ENCODE results near the gene CCDC107.
"Not testable (repeated sequence)": the region's sequence is repeated elsewhere in the genome, so short reads cannot be mapped to it uniquely, and the experiment has no call there.

CCDC107 gene

DNA sequence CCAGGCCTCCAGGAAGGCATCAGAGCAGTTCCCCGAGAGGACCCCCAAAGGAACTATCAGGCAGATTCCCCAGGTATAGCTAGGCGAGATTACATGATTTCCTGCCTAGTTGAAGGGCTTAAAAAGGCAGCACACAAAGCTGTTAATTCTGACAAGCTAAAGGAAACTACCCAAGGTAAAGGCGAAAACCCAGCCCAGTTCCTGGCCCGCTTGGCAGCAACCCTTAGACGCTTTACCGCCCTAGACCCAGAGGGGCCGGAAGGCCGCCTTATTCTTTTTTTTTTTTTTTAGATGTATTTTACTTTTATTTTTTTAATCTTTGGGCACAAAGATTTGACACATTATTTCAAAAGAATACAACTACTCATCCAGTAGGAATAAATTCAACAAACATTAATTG is 19.3 kb upstream of the CCDC107 start:
- not testable (repeated sequence) for DNase-seq

DNA sequence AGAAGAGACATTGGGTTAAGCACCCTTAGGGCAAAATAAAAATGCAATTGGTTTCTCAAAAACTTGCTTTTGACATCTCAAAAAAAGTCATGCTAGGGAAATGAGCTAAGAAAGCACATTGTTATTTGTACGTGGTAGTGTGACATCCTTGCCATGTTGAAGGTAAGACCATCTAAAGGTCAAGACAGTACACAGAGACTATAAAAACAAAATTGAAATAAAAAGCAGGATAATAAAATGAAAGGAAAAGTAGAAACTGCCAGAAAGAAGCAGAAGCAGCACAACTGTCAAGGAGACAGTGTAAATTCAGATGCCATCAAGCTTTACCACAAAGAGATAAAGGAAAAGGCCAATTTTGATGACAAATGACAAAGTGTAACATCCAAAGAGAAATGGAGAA is 18.9 kb upstream of the CCDC107 start:
- DNase-seq = not testable (repeated sequence)

DNA sequence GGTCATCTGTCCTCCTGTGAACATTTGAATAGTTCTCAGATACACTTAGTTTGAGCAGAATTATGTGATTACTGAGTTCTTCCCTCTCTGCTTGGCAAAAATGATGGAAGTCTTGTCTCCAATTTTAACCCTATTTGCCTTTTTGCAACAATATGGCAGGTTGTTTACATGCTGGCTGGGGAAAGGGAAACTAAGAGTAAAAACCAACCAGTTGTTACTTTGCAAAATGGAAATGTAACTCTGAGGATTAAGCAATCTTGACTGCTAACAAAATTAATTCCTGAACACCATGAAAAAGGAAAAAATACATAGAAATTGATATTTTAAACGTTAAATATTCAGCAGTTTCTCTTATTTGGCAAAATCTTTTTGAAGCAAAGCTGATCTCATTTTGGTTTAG is 18.5 kb upstream of the CCDC107 start:
- no peak for DNase-seq

DNA sequence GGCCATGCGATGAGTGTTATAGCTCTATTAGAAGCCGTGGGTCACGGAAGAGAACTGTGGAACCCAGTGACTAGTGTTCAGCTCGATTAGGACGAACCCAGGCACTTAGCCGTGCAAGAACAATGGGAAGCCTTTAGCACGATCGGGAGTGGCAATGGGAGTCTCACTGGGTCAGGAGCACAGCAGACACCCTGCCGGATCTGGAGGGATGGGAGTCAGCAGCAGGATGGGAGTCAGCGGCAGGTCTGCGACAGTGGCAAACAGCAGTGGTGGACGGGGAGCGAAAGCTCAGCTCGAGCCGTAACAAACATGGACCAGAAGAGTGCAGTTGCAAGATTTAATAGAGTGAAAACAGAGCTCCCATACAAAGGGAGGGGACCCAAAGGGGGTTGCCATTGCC is 17.7 kb upstream of the CCDC107 start:
- not testable (repeated sequence) for DNase-seq

DNA sequence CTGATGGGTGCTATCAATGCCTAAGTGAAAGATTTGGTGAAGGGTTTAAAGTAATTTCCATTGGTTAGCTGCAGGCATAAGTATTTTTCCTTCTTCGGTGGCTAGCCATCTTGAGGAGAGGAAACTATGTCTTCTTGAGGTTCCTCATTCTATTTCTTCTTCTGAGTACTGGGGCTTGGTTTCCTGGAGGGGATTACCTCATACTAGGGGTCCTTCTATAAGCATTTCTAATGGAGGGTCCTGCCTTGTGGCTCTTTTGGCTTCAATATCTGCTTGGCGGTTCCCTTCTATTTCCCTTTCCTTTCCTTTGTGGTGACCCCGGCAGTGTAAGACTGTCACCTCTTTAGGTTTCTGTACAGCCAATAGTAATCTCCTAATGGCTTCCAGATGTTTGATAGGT is 16.6 kb upstream of the CCDC107 start:
- not testable (repeated sequence) for DNase-seq

DNA sequence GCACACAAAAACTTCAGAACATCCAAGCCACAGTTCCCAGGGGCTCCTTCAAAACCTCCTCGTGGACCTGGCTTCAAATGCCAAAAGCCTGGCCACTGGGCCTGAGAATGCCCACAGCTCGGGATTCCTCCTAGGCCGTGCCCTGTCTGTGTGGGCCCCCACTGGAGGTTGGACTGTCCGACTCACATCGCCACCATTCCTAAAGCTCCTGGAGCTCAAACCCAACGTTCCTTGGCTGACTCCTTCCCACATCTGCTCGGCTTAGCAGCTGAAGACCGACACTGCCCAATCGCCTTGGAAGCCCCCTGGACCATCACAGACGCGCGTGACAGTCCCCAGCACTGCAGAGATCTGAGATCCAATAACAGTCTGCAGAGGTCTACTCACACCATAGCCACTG is 15.0 kb upstream of the CCDC107 start:
- DNase-seq = no peak

DNA sequence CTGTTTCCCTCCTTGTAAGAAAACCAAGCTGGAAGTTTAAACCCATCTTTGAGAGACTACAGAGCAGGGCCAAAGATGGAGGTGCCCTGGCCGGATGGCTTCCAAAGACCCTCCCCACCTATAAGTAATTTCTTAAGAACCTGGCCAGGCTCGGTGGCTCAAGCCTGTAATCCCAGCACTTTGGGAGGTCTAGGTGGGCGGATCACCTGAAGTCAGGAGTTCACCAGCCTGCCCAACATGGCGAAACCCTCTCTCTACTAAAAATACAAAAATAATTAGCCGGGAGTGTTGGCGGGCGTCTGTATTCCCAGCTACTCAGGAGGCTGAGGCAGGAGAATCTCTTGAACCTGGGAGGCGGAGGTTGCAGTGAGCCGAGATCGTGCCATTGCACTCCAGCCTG is 12.4 kb upstream of the CCDC107 start:
- DNase-seq = not testable (repeated sequence)

DNA sequence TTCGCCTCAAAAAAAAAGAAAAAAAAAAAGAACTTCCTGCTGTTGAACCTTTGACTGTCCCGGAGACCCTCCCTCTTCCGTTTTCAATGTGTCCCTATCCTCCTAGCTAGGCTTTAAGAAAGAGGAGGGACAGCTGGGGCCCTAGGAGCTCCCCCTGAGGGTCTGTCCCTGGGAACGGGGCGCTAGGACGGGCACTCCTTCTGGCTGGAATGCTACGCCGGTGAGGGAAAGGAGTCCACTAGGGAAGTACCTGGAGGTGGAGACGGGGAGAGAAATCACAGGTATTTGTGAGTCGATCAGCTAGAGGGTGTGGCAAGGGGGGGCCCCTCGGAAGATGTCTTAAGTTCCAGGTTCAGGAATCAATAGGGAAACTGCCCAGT is 11.9 kb upstream of the CCDC107 start:
- DNase-seq = no peak

DNA sequence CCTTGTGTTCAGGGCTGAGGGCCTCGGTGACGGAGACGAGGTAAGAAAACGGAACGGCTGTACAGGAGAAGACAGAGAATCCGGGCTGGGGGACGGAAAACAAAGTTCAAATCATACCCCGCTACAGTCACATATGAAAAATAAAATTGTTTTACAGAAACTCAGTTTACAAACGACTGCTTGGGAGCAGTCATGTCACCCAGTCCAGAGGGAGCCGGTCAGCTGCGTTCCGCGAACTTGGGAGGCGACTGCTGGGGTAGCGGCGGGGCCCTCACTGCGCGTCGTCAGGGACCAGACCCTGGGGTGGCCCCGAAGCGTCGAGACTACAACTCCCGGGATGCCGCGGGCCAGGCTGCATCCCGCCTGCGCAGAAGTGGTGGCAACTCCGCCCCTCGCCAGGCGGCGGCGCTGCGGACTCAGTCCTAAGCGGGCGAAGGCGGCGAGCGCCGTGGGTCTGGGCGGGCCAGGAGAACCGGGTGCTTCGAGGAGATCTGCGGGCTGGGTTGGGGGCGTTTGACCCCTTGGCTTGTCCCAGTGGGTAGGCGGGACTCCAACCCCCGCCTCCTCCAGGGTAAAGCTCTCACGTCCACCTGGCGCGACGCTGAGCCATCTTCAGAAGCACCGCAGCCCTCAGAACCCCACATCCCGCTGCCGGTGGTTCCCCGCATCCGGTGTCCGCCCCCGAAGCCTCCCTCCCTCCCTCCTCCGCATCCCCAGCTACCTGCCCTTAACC is 11.4 kb upstream of the CCDC107 start:
- peak; percentile 25 for DNase-seq

DNA sequence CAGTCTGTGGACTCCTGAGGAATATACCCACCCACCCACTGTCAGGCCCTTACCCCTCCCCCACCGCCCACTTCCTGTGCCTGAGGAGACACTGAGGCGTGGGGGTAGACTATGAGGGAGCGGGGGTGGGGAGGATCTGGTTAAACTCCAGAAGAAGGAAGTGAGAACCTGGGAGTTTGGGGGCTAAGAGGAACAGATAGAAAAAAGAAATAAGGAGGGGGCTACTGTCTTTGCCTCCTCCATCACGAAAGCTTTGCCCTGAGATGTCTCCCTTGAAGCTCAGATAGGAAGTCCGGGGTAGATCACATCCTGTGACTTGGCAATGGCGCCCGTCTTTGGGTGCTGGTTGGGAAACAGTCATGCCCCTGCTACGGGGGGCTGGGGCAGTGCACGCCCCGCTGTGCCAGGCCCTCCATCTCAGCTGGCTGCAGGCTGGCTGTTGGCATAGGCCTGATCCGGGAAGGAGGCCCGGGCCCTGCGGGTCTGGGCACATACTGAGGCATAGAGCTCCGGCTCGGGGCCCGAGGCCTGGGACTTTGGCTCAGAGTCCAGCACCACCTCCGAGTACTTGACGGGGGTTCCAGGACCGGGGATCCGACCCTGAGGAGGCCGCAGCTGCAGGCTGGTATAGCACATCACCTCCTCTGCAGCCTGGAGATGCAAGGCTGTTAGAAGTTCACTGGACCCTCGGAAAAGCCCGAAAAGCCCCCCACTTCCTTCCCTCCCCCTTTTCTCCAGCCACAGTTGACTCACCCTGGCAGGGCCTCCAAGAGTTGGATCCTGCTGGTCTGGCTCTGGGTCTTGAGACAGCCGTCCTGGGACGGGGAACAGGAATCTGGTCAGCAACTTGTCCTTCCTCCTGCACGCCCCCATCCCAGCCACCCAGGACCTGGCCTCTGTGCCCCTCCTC is 8.4 kb upstream of the CCDC107 start:
- no peak for DNase-seq

DNA sequence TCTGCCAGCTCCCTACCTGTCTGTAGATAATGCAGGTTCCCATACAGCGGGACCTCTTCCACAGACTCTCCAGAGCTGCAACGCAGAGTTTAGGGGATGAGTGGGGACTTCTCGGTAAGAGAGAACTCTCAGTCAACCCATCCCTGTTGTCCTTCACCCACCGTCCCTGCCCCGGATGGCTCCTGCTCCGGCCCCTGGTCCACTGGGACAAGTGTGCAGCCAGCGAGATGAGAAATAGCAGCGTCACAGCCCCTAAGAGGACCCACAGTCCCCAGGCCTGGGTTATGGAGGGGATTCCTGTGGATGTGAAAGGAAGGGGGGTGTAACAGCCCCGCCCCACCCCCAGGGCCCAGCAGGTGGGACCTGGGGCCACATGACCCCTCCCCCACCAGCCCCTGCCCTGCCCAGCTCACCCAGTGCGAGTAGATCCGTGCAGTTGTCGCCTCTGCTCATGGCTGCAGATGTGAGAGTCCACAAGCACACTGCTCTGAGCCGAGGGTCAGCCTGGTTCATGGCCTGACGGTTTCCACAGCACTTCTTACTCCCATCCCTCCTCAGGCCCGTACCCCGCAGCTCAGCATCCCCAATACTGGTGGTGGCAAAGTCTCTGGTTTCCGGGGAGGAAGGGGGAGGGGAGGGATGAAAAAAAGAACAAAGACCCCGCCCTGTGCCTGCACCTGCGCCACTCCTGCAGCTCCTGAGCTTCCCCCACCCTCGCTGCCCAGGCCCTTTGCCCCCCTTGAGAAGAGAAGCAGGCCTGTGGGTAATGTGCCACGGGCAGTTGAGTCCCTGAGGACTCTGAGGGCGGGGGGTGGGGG is 7.5 kb upstream of the CCDC107 start, which contains the start of gene SIT1:
TSS of gene SIT1 (minus strand) at position 591 of the 818 bp plus-strand sequence. CDS start at position 513, 78 bp downstream.
- no peak for DNase-seq

DNA sequence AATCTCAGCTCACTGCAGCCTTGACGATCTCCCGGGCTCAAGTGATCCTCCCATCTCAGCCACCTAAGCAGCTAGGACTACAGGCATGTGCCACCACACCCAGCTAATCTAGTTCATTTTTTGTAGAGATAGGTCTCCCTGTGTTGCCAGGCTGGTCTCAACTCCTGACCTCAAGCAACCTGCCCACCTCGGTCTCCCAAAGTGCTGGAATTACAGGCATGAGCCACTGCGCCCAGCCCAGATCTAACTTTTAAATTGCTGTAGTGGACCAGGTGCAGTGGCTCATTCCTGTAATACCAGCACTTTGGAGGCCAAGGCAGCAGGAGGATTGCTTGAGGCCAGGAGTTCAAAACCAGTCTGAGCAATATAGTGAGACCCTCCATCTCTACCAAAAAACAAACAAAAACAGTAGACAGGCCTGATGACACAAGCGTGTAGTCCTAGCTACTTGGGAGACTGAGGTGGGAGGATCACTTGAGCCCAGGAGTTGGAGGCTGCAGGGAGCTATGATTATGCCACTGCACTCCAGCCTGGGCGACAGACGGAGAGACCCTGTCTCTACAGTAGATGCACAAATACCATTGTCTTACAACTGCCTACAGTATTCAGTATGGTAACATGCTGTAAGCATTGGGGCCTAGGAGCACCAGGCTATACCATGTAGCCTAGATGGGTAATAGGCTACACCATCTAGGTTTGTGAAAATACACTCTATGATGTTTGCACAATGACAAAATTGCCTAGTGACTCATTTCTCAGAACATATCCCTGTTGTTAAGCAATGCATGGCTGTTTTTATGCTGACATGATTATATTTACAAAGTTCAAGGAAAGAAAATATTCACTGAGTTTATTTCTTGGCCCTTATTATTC is 5.9 kb upstream of the CCDC107 start:
- no peak for DNase-seq

DNA sequence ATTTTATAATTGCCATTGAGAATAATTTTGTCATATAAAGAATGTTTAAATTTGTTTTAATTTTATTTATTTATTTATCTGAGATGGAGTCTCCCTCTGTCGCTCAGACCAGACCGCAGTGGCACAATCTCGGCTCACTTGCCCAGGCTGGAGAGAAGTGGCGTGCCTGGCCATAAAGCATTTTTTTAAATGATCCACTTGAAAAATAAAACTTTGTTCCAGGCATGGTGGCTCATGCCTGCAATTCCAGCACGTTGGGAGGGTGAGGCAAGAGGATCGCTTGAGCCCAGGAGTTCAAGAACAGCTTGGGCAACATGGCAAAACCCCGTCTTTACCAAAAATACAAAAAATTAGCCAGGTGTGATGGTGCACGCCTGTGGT is 5.3 kb upstream of the CCDC107 start:
- DNase-seq = no peak

DNA sequence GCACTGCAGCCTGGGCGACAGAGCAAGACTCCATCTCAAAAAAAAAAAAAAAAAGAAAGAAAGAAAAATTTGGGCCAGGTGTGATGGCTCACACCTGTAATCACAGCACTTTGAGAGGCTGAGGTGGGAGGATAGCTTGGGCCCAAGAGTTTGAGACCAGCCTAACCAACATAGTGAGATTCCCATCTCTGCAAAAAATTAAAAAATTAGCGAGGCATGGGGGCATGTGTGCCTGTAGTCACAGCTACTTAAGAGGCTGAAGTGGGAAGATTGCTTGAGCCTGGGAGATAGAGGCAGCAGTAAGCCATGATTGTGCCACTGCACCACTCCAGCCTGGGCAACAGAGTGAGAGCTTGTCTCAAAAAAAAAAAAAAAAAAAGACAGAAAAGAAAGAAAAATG is 4.5 kb upstream of the CCDC107 start:
- DNase-seq = no peak

DNA sequence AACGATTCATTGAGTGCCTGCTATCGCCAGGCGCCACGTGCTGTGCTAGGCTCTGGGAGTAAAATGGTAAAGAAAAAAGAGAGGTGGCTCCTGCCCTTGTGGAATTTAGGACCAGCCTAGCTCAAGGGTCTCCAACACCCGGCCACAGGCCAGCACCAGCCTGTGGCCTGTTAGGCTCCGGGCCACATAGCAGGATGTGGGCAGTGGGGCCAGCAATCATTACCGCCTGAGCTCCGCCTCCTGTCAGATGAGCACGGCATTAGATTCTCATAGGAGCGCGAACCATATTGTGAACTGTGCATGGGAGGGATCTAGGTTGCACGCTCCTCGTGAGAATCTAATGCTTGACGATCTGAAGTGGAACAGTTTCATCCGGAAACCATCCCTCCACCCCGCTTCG is 1.7 kb upstream of the CCDC107 start:
- DNase-seq = no peak

DNA sequence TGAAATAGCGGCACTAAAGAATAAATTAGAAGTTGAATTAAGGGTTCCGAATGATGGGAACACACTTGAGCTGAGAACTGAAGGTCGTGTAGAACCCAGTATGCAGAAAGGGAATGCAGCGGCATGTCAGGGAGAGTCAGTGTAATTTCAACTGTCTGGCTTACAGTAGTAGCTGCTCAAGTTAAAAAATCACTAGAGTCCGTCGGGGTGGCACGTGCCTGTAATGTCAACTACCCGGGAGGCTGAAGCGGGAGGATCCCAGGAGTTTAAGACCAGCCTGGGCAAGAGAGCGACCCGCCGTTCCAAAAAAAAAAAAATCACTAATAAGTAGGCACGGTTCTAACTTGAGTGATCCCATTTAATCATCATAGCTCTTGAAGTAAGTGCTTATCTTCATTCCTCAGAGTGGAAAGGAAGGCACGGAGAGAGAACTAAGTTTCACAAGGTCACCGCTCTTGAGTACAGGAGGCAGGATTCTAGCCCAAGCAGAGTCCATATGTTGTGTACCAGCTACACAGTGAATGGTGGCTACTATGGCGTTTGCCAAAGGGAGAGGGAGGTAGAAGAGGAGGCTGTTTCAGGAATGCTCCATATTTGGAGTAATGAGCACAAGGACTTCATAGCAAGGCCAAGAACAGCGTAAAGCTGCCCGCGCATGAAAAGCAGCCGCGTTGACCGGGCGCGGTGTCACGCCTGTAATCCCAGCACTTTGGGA is 1.1 kb upstream of the CCDC107 start:
- DNase-seq = no peak

DNA sequence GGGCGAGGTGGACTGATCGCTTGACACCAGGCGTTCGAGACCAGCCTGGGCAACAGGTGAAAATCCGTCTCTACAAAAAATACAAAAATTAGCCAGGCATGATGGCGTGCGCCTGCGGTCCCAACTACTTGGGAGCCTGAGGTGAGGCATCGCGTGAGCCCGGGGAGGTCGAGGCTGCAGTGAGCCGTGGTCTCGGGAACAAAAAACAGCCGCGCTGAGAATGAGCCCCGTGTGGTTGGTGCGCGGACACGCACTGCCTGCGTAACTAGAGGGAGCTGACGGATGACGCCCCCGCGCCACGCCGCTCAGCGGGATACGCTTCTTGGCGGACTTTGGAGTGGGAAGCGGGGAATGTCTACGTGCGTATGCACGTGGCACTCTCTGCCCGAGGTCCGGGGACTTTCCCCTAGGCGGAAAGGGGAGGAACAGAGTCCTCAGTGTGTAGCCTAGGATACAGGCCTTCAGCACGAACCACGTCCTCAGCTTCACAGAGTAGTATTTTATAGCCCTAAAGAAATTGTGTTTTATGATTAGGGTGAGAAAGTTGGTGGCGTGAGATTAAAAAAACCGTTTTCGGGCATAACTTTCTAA is 451 bp upstream of the CCDC107 start, which contains the start of gene RMRP:
TSS of gene RMRP (minus strand) at position 474 of the 591 bp plus-strand sequence.
- DNase-seq = peak; percentile 80

DNA sequence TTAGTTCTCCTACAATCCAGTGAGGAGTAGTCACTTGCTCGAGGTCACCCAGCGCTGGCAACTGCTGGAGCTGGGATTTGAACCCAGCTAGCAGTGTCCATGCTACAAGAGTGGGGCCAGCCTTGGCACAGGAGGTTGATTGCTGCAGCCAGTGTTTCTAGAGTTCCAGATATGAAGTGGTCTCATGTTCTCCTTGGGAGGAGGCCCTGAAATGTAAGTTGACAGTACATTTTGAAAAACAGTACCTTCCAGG is 802 bp downstream of the CCDC107 start:
- no peak for DNase-seq

DNA sequence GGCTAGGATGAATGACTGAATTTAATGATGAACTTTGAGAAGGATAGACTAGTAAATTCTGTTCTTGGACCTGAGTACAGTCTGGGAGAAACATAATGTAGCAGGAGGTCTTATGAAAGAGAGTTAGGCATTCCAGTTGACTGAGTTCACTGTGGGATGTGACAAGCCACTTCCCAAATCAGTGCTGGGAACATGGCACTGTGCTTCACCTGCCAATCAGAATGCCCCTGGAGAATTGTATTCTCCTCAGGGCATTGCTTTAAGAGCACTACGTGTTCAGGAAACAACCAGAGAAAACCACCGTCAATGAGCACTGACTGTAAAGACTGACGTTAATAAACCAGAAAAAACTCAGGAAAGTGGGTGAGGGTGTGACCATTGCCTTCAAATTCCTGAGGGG is 1.2 kb downstream of the CCDC107 start:
- DNase-seq = no peak

DNA sequence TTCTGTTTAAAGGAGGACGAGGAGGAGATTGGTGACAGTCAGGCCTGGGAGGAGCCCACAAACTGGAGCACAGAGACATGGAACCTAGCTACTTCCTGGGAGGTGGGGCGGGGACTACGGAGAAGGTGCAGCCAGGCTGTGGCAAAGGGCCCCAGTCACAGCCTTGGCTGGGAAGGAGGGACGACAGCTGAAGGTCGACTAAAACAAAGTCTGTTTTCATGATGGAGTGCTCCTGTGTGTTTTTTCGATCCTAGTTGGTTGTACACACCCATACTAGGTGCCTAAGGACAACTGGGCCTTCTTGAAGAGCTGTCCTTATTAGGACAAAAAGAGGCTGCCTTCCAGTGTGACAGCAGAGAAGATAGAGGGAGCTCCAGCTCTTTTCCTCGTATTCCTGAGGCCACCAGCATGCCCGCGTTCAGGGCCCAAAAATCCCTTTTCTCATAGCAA is 2.9 kb downstream of the CCDC107 start:
- DNase-seq = no peak

DNA sequence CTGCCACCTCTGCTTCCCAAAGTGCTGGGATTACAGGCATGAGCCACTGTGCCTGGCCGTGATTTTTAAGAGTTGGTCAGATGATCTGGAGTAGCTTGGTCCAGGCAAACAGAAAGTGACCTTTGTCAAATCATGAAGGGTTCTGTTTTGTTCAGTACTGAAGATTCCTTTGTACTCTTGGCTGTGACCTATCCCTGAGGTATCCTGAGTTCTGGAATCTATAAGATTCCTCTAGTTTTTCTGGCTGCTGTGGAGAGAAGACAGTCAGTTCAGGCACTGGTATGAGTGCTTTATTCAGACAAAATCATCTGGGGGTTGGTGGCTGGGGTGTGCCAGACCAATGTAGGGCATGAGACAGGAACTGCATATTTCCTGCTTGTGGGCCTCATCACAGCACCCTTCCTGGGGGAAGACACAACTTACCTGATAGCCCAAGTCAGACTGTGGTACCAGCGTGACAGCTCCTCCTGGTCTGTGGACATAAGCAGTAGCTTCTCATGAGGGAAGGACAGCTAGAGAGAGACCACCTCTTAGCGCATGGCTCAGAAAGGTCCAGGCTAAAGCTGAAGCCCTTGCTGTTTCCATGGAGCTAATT is 3.8 kb downstream of the CCDC107 start:
- no peak for DNase-seq
